GM12878 (cell line): Measurements from ENCODE around the gene GRIP2. TPM values are rescaled to one million over a fixed set of nuclear protein-coding genes. Genes with fewer than 3 reads are reported as not detected.

Experiments
- ATAC-seq: fragments of 200-7000 bp; cut with Tn5 transposase; 3 replicates; pipeline ENCODE4 v1.9.1; 2020; ENCODE audit warnings: mild to moderate bottlenecking, moderate library complexity
- BruUV-seq: library from RNA; stranded (reverse); fragments of 400-500 nt; replicated peaks from 2 replicates; lab custom pipeline; 2021; lab: Mats Ljungman, UMichigan
- CTCF ChIA-PET: fragments of 300-600 bp; sonication (Branson Sonifier 250); formaldehyde crosslinking; extraction: SDS; loops from one replicate; lab custom pipeline; 2021; ENCODE audit warnings: inconsistent platforms; lab: Yijun Ruan, JAX
- POLR2A ChIA-PET: fragments of 350-600 bp; formaldehyde crosslinking; extraction: SDS; loops from one replicate; lab custom pipeline; 2021; ENCODE audit warnings: inconsistent platforms; lab: Charles Lee
- RAD21 ChIA-PET: fragments of 300-600 bp; sonication (Branson Sonifier 250); formaldehyde crosslinking; loops from one replicate; lab custom pipeline; 2023; ENCODE audit warnings: antibody characterized with exemption; ENCODE audit not compliant: unreplicated experiment; lab: Charles Lee
- SMC1A ChIA-PET: fragments of 300-600 bp; sonication (Branson Sonifier 250); formaldehyde crosslinking; loops from one replicate; lab custom pipeline; 2023; ENCODE audit not compliant: unreplicated experiment, uncharacterized antibody; lab: Charles Lee
- DNase-seq: peaks from one replicate; pipeline ENCODE4 v3.0.0-alpha.2; 2011; ENCODE audit warnings: low read depth, low spot score
- FAIRE-seq: peaks from 3 replicates; lab custom pipeline; 2011; peaks lifted over from hg19 to GRCh38; lab: Jason Lieb, UNC
- H2AFZ ChIP-seq: 2 replicates; pipeline ENCODE4 v1.6.0; 2011; ENCODE audit warnings: low read depth, low read length, control low read depth; ENCODE audit not compliant: control insufficient read depth
- H3K27ac ChIP-seq: 2 replicates; pipeline ENCODE4 v1.5.1; 2011; ENCODE audit warnings: control low read depth; ENCODE audit not compliant: control insufficient read depth, insufficient read depth
- H3K27me3 ChIP-seq, 2 experiments: replicated peaks in 1 of 2; 2 replicates each; pipeline versions ENCODE4 v1.6.0 to v1.6.1; 2011; ENCODE audit warnings: low read length in 1 of 2; ENCODE audit not compliant: control insufficient read depth in 2 of 2, insufficient read depth in 2 of 2
- H3K36me3 ChIP-seq, 2 experiments: 2 replicates each; pipeline ENCODE4 v1.5.1; 2011; ENCODE audit warnings: low read length in 1 of 2; ENCODE audit not compliant: control insufficient read depth in 2 of 2, insufficient read depth in 2 of 2
- H3K4me1 ChIP-seq: 2 replicates; pipeline ENCODE4 v1.6.1; 2011; ENCODE audit warnings: mild to moderate bottlenecking, low read length, moderate library complexity, mixed read lengths; ENCODE audit not compliant: control insufficient read depth, insufficient read depth
- H3K4me2 ChIP-seq: 2 replicates; pipeline ENCODE4 v1.6.0; 2011; ENCODE audit warnings: control low read depth; ENCODE audit not compliant: control insufficient read depth, insufficient read depth
- H3K4me3 ChIP-seq: fragments of 200-600 bp; sonication (generic); 2 replicates; pipeline ENCODE4 v1.5.1; 2016
- H3K79me2 ChIP-seq: 2 replicates; pipeline ENCODE4 v1.6.0; 2011; ENCODE audit warnings: low read length; ENCODE audit not compliant: control insufficient read depth, insufficient read depth
- H3K9ac ChIP-seq: 2 replicates; pipeline ENCODE4 v1.8.0; 2011; ENCODE audit warnings: low read length, control low read depth, mixed read lengths; ENCODE audit not compliant: control insufficient read depth, insufficient read depth
- H3K9me3 ChIP-seq: replicated peaks from 3 replicates; pipeline ENCODE4 v1.5.1; 2011; ENCODE audit warnings: mild to moderate bottlenecking, low read length; ENCODE audit not compliant: control insufficient read depth, insufficient read depth
- H4K20me1 ChIP-seq: 2 replicates; pipeline ENCODE4 v1.6.0; 2011; ENCODE audit not compliant: control insufficient read depth, insufficient read depth
- BACH1 ChIP-seq: fragments of 450-650 bp; IDR thresholded peaks from 2 replicates; pipeline ENCODE4 v1.6.1; 2017; ENCODE audit warnings: mild to moderate bottlenecking, borderline replicate concordance
- CHD2 ChIP-seq: IDR thresholded peaks from 2 replicates; pipeline ENCODE4 v1.6.1; 2011; ENCODE audit warnings: low read depth, low read length, improper control_type of control experiment, borderline replicate concordance
- POU2F2 ChIP-seq: IDR thresholded peaks from 3 replicates; pipeline ENCODE4 v1.6.1; 2011; ENCODE audit warnings: low read depth, mild to moderate bottlenecking, low read length, borderline replicate concordance
- RAD51 ChIP-seq: fragments of 450-650 bp; IDR thresholded peaks from 2 replicates; pipeline ENCODE4 v1.6.1; 2016; ENCODE audit warnings: moderate library complexity, mild to moderate bottlenecking, inconsistent platforms
- RB1 ChIP-seq: fragments of 450-650 bp; formaldehyde crosslinking; IDR thresholded peaks from 2 replicates; pipeline ENCODE4 v1.6.1; 2017; ENCODE audit warnings: mild to moderate bottlenecking, borderline replicate concordance
- RBBP5 ChIP-seq: fragments of 200-600 bp; sonication (generic); conservative IDR thresholded peaks from 2 replicates; pipeline ENCODE4 v1.6.1; 2016
- RELA ChIP-seq: fragments of 450-650 bp; IDR thresholded peaks from 2 replicates; pipeline ENCODE4 v1.8.0; 2014; ENCODE audit warnings: borderline replicate concordance; ENCODE audit not compliant: partially characterized antibody
- SREBF2 ChIP-seq: IDR thresholded peaks from 2 replicates; pipeline ENCODE4 v1.6.1; 2012; ENCODE audit warnings: mild to moderate bottlenecking, low read length
- SUZ12 ChIP-seq: fragments of 200-600 bp; sonication (generic); IDR thresholded peaks from one replicate; pipeline ENCODE4 v1.6.1; 2018; ENCODE audit warnings: antibody characterized with exemption, mild to moderate bottlenecking; ENCODE audit not compliant: unreplicated experiment
- TCF12 ChIP-seq: IDR thresholded peaks from 2 replicates; pipeline ENCODE4 v1.6.1; 2011; ENCODE audit warnings: low read depth, mild to moderate bottlenecking, low read length
- WGBS: methylation state at CpG from one replicate; pipeline ENCODE4 v1.1.6; 2016; ENCODE audit warnings: low lambda C conversion rate; ENCODE audit not compliant: insufficient replicate concordance, insufficient coverage; ENCODE audit errors: missing lambda C conversion rate; 5-methylcytosine and 5-hydroxymethylcytosine counted together
- in situ Hi-C: fragments of 300-500 bp; cut with MboI; formaldehyde crosslinking; loops from 9 replicates; pipeline ENCODE4 v1.14.3; 2018; ENCODE audit warnings: mixed read lengths
- intact Hi-C: fragments of 100-400 bp; cut with micrococcal nuclease; formaldehyde crosslinking; loops from one replicate; pipeline ENCODE4 v1.14.2; 2022; ENCODE audit not compliant: unreplicated experiment
- polyA plus RNA-seq, 11 experiments: library from polyadenylated mRNA; depleted of rRNA in 4 of 11; unstranded in 6 of 11; stranded (reverse) in 5 of 11; fragments of >200 nt; fragmentation: Nextera tagmentation in 4 of 11; fragmentation: Illumina TruSeq in 1 of 11; extraction: Ambion mirVana in 4 of 11; extraction: Trizol in 1 of 11; gene quantifications; 1 replicate in 1 of 11; 2 replicates in 10 of 11; pipeline versions ENCODE4 v1.2.1 to v1.2.3, GENCODE V29; 2011 to 2016; ENCODE audit warnings: inconsistent platforms in 2 of 11, missing spikeins in 2 of 11, low read depth in 1 of 11
- total RNA-seq, 4 experiments: library from RNA; depleted of rRNA in 3 of 4; stranded (reverse); fragments of >200 nt in 3 of 4; fragmentation: Illumina TruSeq in 1 of 4; extraction: Trizol in 1 of 4; gene quantifications; 2 replicates each; pipeline versions ENCODE4 v1.2.1 to v1.2.3, GENCODE V29; 2013 to 2021
- TF ChIP-seq, protein P1 (sequence below): fragments of 150-350 bp; IDR thresholded peaks from 2 replicates; pipeline ENCODE4 v1.6.1; 2014; ENCODE audit warnings: mild to moderate bottlenecking, low read depth, low read length
- TF ChIP-seq, protein P2 (sequence below): IDR thresholded peaks from 2 replicates; pipeline ENCODE4 v1.6.1; 2011; ENCODE audit warnings: low read depth, mild to moderate bottlenecking, low read length, moderate library complexity, borderline replicate concordance; ENCODE audit errors: extremely low read depth
- TF ChIP-seq, protein P3 (sequence below): IDR thresholded peaks from 2 replicates; pipeline ENCODE4 v1.6.1; 2011; ENCODE audit warnings: borderline replicate concordance, low read depth, mild to moderate bottlenecking, moderate library complexity, low read length; ENCODE audit not compliant: insufficient read depth, poor library complexity, severe bottlenecking
- TF ChIP-seq, protein P4 (sequence below): fragments of 450-650 bp; IDR thresholded peaks from 2 replicates; pipeline ENCODE4 v1.6.1; 2017; ENCODE audit warnings: antibody characterized with exemption, mild to moderate bottlenecking, moderate library complexity

Gene GRIP2
- total and polyA plus RNA-seq, 10 of the 15 experiments (the other 5 are each of a cell fraction or from before 2014, with no cell fraction given), result not detected

DNA sequence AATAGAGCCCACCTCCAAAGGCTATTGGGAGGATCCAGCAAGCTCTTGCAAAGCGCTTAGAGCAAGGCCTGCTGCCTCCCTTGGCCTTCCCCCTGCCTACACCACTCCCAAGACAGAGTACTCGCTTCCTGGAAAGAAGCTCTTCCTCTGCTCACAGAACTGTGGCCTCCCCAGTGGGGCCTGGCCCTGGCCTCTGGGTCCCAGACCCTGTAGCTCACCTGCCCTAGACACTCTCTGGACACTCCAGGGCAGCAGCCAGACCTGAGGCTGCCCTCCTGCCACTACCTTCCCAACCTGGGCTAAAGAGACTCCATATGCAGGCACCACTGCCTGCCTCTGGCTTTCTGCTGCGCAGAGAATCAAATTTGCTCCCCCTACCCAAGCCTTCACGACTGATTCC lies 49.9 kb downstream of the GRIP2 start (continued):
- TF ChIP-seq, protein P1, sequence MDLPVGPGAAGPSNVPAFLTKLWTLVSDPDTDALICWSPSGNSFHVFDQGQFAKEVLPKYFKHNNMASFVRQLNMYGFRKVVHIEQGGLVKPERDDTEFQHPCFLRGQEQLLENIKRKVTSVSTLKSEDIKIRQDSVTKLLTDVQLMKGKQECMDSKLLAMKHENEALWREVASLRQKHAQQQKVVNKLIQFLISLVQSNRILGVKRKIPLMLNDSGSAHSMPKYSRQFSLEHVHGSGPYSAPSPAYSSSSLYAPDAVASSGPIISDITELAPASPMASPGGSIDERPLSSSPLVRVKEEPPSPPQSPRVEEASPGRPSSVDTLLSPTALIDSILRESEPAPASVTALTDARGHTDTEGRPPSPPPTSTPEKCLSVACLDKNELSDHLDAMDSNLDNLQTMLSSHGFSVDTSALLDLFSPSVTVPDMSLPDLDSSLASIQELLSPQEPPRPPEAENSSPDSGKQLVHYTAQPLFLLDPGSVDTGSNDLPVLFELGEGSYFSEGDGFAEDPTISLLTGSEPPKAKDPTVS, result no peak
- TF ChIP-seq TCF12 (no peak), POU2F2 (no peak)

DNA sequence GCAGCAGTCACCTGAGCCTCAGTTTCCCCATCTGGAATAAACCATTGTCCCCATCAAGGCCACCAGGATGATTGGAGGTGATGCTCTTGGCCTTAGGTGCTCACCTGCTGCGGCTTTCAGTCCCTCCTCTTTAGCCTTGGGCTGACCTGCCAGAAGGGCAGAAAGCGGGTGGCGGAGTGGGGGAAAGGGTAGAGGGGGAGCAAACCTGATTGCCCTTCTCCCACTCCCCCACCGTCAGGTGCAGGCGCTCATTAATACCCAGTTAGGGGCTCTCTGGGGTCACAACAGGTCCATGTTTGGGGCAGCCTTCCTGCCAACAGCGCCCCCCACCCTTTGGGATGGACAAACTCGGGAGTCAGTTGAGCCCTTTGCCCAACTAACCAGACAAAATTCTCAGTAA lies 50.5 kb downstream of the GRIP2 start:
- ChIA-PET POLR2A (no interaction called here), RAD21 (no interaction called here), CTCF (interaction anchor here (1.7 kb wide), 1 partner anchor 286 kb away, joined by 3 read pairs; no protein-coding TSS in a partner anchor), SMC1A (no interaction called here)
- no peak overlapping the region for H3K4me2 ChIP-seq
- H3K36me3 ChIP-seq, result peaks cover 0 to 8% of the 10 kb centered on the region in 2 experiments
- no peaks in the 10 kb centered on the region for H3K27me3 ChIP-seq
- H3K9ac ChIP-seq, result no peak overlapping the region
- intact Hi-C loops (no loop called here), in situ Hi-C loops (no loop called here)
- no peak overlapping the region for H3K4me3 ChIP-seq
- 83% methylated on average over 7 of the region's 7 CpGs for WGBS
- no peaks in the 10 kb centered on the region for H3K9me3 ChIP-seq
- peaks cover 10% of the 10 kb centered on the region for H3K4me1 ChIP-seq
- H2AFZ ChIP-seq, result no peak overlapping the region
- ATAC-seq (no peak), FAIRE-seq (no peak), DNase-seq (no peak)
- BruUV-seq, result no TSS peak
- no peaks in the 10 kb centered on the region for H3K79me2 ChIP-seq
- H4K20me1 ChIP-seq, result no peaks in the 10 kb centered on the region
- no peak overlapping the region for H3K27ac ChIP-seq
- no peak for TF ChIP-seq RB1
- no peak for TF ChIP-seq RAD51
- TF ChIP-seq, protein P2, sequence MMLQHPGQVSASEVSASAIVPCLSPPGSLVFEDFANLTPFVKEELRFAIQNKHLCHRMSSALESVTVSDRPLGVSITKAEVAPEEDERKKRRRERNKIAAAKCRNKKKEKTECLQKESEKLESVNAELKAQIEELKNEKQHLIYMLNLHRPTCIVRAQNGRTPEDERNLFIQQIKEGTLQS, result no peak
- TF ChIP-seq RELA, result no peak
- no peak for TF ChIP-seq BACH1
- TF ChIP-seq RBBP5, result no peak
- TF ChIP-seq, protein P3, sequence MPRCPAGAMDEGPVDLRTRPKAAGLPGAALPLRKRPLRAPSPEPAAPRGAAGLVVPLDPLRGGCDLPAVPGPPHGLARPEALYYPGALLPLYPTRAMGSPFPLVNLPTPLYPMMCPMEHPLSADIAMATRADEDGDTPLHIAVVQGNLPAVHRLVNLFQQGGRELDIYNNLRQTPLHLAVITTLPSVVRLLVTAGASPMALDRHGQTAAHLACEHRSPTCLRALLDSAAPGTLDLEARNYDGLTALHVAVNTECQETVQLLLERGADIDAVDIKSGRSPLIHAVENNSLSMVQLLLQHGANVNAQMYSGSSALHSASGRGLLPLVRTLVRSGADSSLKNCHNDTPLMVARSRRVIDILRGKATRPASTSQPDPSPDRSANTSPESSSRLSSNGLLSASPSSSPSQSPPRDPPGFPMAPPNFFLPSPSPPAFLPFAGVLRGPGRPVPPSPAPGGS, result no peak
- TF ChIP-seq, protein P4, sequence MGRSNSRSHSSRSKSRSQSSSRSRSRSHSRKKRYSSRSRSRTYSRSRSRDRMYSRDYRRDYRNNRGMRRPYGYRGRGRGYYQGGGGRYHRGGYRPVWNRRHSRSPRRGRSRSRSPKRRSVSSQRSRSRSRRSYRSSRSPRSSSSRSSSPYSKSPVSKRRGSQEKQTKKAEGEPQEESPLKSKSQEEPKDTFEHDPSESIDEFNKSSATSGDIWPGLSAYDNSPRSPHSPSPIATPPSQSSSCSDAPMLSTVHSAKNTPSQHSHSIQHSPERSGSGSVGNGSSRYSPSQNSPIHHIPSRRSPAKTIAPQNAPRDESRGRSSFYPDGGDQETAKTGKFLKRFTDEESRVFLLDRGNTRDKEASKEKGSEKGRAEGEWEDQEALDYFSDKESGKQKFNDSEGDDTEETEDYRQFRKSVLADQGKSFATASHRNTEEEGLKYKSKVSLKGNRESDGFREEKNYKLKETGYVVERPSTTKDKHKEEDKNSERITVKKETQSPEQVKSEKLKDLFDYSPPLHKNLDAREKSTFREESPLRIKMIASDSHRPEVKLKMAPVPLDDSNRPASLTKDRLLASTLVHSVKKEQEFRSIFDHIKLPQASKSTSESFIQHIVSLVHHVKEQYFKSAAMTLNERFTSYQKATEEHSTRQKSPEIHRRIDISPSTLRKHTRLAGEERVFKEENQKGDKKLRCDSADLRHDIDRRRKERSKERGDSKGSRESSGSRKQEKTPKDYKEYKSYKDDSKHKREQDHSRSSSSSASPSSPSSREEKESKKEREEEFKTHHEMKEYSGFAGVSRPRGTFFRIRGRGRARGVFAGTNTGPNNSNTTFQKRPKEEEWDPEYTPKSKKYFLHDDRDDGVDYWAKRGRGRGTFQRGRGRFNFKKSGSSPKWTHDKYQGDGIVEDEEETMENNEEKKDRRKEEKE, result no peak
- TF ChIP-seq SREBF2, result no peak
- no peak for TF ChIP-seq SUZ12
- no peak for TF ChIP-seq CHD2
